ENCODE data around the gene TACO1. TPM values are rescaled to one million over a fixed set of nuclear protein-coding genes. Genes with fewer than 3 reads are reported as not detected.
A peak's percentile ranks its signal among the peaks of the same experiment; 100 is the strongest.

The TACO1 gene
- total RNA-seq, 1 donor from 2014 or later: 24.4 TPM

- Mint-ChIP-seq H3K36me3 (peaks cover 11% of the 10 kb centered on the region), H3K27ac (no peak overlapping the region), H3K27me3 (no peaks in the 10 kb centered on the region), H3K4me1 (ENCODE audit: unreplicated experiment) (peaks cover 11% of the 10 kb centered on the region), H3K4me3 (no peak overlapping the region), H3K9me3 (no peaks in the 10 kb centered on the region)
- TF ChIP-seq CTCF (conservative IDR thresholded peaks at IDR 0.05): no peak
- DNase-seq (ENCODE audit: extremely low spot score, unreplicated experiment): no peak
Observed at GRCh38 chr17:63571632-63572310, 28.9 kb upstream of the TACO1 start.

GRCh38 chr17:63573634-63574033, 27.1 kb upstream of the TACO1 start:
- peak; percentile 68 for TF ChIP-seq CTCF (conservative IDR thresholded peaks at IDR 0.05)
- peaks cover 11% of the 10 kb centered on the region for H3K4me1 Mint-ChIP-seq (ENCODE audit: unreplicated experiment)
- peaks cover 15% of the 10 kb centered on the region for H3K36me3 Mint-ChIP-seq
- no peaks in the 10 kb centered on the region for H3K9me3 Mint-ChIP-seq
- no peak overlapping the region for H3K4me3 Mint-ChIP-seq
- H3K27me3 Mint-ChIP-seq: no peaks in the 10 kb centered on the region
- H3K27ac Mint-ChIP-seq: no peak overlapping the region
- no peak for DNase-seq (ENCODE audit: extremely low spot score, unreplicated experiment)

GRCh38 chr17:63578027-63578768, 22.5 kb upstream of the TACO1 start:
- Mint-ChIP-seq H3K27me3 (no peaks in the 10 kb centered on the region), H3K4me1 (ENCODE audit: unreplicated experiment) (peaks cover 16% of the 10 kb centered on the region), H3K9me3 (no peaks in the 10 kb centered on the region), H3K4me3 (no peak overlapping the region), H3K36me3 (peaks cover 23% of the 10 kb centered on the region), H3K27ac (peak overlapping the region; percentile 59)
- no peak for TF ChIP-seq CTCF (conservative IDR thresholded peaks at IDR 0.05)
- DNase-seq (ENCODE audit: extremely low spot score, unreplicated experiment): no peak

- Mint-ChIP-seq H3K27ac (peak overlapping the region; percentile 59), H3K4me1 (ENCODE audit: unreplicated experiment) (peaks cover 16% of the 10 kb centered on the region), H3K27me3 (no peaks in the 10 kb centered on the region), H3K36me3 (peaks cover 23% of the 10 kb centered on the region), H3K4me3 (no peak overlapping the region), H3K9me3 (no peaks in the 10 kb centered on the region)
- TF ChIP-seq CTCF (conservative IDR thresholded peaks at IDR 0.05): no peak
- DNase-seq (ENCODE audit: extremely low spot score, unreplicated experiment): no peak
Observed at GRCh38 chr17:63578769-63579111, 22.0 kb upstream of the TACO1 start.

GRCh38 chr17:63579633-63580032, 21.1 kb upstream of the TACO1 start:
- peak overlapping the region; percentile 59 for H3K27ac Mint-ChIP-seq
- TF ChIP-seq CTCF (conservative IDR thresholded peaks at IDR 0.05): no peak
- H3K4me3 Mint-ChIP-seq: no peak overlapping the region
- H3K9me3 Mint-ChIP-seq: no peaks in the 10 kb centered on the region
- peaks cover 18% of the 10 kb centered on the region for H3K36me3 Mint-ChIP-seq
- no peaks in the 10 kb centered on the region for H3K27me3 Mint-ChIP-seq
- peaks cover 10% of the 10 kb centered on the region for H3K4me1 Mint-ChIP-seq (ENCODE audit: unreplicated experiment)
- DNase-seq (ENCODE audit: extremely low spot score, unreplicated experiment): no peak

Measured in type B pancreatic cell (in vitro differentiated cells).